WTC11 (cell line): ENCODE measurements around the gene KLHDC8A. TPM values are rescaled to one million over a fixed set of nuclear protein-coding genes. Genes with fewer than 3 reads are reported as not detected.
A peak's percentile ranks its signal among the peaks of the same experiment; 100 is the strongest.

ENCODE experiments used
- ATAC-seq: fragments of 200-7000 bp; cut with Tn5 transposase; 2 replicates; pipeline ENCODE4 v1.10.0; 2021; ENCODE audit warnings: mild to moderate bottlenecking, moderate library complexity
- CTCF ChIA-PET: fragments of 300-600 bp; sonication (Branson Sonifier 250); formaldehyde crosslinking; loops from one replicate; lab custom pipeline; 2021; ENCODE audit warnings: antibody characterized with exemption; lab: Charles Lee
- POLR2A ChIA-PET: fragments of 350-600 bp; sonication (Branson Sonifier 250); formaldehyde crosslinking; loops from one replicate; lab custom pipeline; 2021; ENCODE audit warnings: antibody characterized with exemption; lab: Charles Lee
- DNase-seq: peaks from one replicate; pipeline ENCODE4 v3.0.0; 2021; ENCODE audit warnings: low spot score
- H3K27ac Mint-ChIP-seq: 2 replicates; pipeline ENCODE4 v1.8.0; 2021; ENCODE audit warnings: mixed read lengths
- H3K27me3 Mint-ChIP-seq: 2 replicates; pipeline ENCODE4 v1.8.0; 2021; ENCODE audit warnings: low read depth, mild to moderate bottlenecking, moderate library complexity, mixed read lengths
- H3K36me3 Mint-ChIP-seq: 2 replicates; pipeline ENCODE4 v1.8.0; 2021; ENCODE audit warnings: mixed read lengths
- H3K4me1 Mint-ChIP-seq: 2 replicates; pipeline ENCODE4 v1.8.0; 2022; ENCODE audit warnings: mixed read lengths
- H3K4me3 Mint-ChIP-seq: 2 replicates; pipeline ENCODE4 v1.8.0; 2021; ENCODE audit warnings: mild to moderate bottlenecking, moderate library complexity, mixed read lengths
- H3K9me3 Mint-ChIP-seq: 2 replicates; pipeline ENCODE4 v1.8.0; 2021; ENCODE audit warnings: mixed read lengths
- EMX1 ChIP-seq: fragments of 250-450 bp; sonication (Bioruptor Pico); IDR thresholded peaks from 2 replicates; pipeline ENCODE4 v1.8.0; 2021; ENCODE audit warnings: mild to moderate bottlenecking
- FOXJ3 ChIP-seq: sonication (generic); formaldehyde crosslinking; IDR thresholded peaks from 2 replicates; pipeline ENCODE4 v1.9.0; 2021; ENCODE audit warnings: missing genetic modification reagents, mild to moderate bottlenecking, borderline replicate concordance
- FOXK1 ChIP-seq: sonication (generic); formaldehyde crosslinking; IDR thresholded peaks from 2 replicates; pipeline ENCODE4 v1.8.0; 2022; ENCODE audit warnings: mild to moderate bottlenecking, moderate library complexity, missing genetic modification reagents
- GTF2I ChIP-seq: fragments of 250-450 bp; sonication (Bioruptor Pico); conservative IDR thresholded peaks from 2 replicates; pipeline ENCODE4 v1.4.0; 2021; ENCODE audit warnings: mild to moderate bottlenecking
- JUN ChIP-seq: sonication (generic); formaldehyde crosslinking; IDR thresholded peaks from 2 replicates; pipeline ENCODE4 v1.8.0; 2023; ENCODE audit warnings: mild to moderate bottlenecking, missing genetic modification reagents
- MXD4 ChIP-seq: fragments of 250-450 bp; sonication (Bioruptor Pico); IDR thresholded peaks from 2 replicates; pipeline ENCODE4 v1.8.0; 2021; ENCODE audit warnings: mild to moderate bottlenecking, moderate library complexity, borderline replicate concordance
- MYBL2 ChIP-seq: sonication (generic); formaldehyde crosslinking; IDR thresholded peaks from 2 replicates; pipeline ENCODE4 v1.8.1; 2023; ENCODE audit warnings: mild to moderate bottlenecking, moderate library complexity, missing genetic modification reagents
- TEAD4 ChIP-seq: sonication (generic); formaldehyde crosslinking; IDR thresholded peaks from 2 replicates; pipeline ENCODE4 v1.8.0; 2022; ENCODE audit warnings: mild to moderate bottlenecking, missing genetic modification reagents
- ZNF219 ChIP-seq: sonication (generic); formaldehyde crosslinking; IDR thresholded peaks from 2 replicates; pipeline ENCODE4 v1.8.0; 2023; ENCODE audit warnings: missing genetic modification reagents, mild to moderate bottlenecking, borderline replicate concordance
- ZNF416 ChIP-seq: fragments of 250-450 bp; sonication (Bioruptor Pico); IDR thresholded peaks from 2 replicates; pipeline ENCODE4 v1.9.0; 2021; ENCODE audit warnings: mild to moderate bottlenecking, inconsistent platforms
- total RNA-seq: library from RNA; stranded (reverse); gene quantifications from 3 replicates; pipeline ENCODE4 v1.2.3, GENCODE V29; 2021
- TF ChIP-seq, protein P1 (sequence below): fragments of 250-450 bp; sonication (Bioruptor Pico); IDR thresholded peaks from 2 replicates; pipeline ENCODE4 v1.9.0; 2021; ENCODE audit warnings: mild to moderate bottlenecking, borderline replicate concordance
- TF ChIP-seq, protein P2 (sequence below): sonication (generic); formaldehyde crosslinking; IDR thresholded peaks from 2 replicates; pipeline ENCODE4 v1.8.1; 2022; ENCODE audit warnings: low read depth, missing genetic modification reagents, borderline replicate concordance
- TF ChIP-seq, protein P3 (sequence below): sonication (generic); formaldehyde crosslinking; IDR thresholded peaks from 2 replicates; pipeline ENCODE4 v1.8.1; 2023; ENCODE audit warnings: mild to moderate bottlenecking, missing genetic modification reagents, moderate library complexity
- TF ChIP-seq, protein P4 (sequence below): fragments of 200-600 bp; IDR thresholded peaks from 2 replicates; pipeline ENCODE4 v1.8.0; 2022; ENCODE audit warnings: antibody characterized with exemption

KLHDC8A gene
- total RNA-seq, 1 experiment from 2014 or later: 1.7 TPM

DNA sequence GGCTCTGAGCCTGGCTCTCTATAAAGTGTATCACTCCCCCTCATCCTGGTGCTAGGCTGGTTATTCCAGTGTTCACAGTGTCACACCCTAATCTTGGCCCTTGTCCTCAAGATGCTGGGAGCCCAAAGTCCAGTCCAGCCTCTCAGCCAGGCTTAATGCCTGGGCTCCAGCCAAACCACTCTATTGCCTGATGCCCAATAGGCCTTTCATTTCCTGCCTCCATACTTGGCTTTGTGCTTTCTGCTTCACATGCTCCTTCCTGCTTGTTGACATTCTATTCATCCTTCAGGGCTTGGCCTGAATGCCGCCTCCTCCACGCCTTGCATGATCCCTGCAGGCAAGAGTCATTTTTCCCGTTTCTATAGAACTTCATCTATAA lies 1.7 kb downstream of the KLHDC8A start:
- TF ChIP-seq ZNF416 (CRISPR knock-in tag): no peak
- TF ChIP-seq GTF2I (CRISPR knock-in tag): no peak
- no peak for TF ChIP-seq JUN
- TF ChIP-seq, protein P1, sequence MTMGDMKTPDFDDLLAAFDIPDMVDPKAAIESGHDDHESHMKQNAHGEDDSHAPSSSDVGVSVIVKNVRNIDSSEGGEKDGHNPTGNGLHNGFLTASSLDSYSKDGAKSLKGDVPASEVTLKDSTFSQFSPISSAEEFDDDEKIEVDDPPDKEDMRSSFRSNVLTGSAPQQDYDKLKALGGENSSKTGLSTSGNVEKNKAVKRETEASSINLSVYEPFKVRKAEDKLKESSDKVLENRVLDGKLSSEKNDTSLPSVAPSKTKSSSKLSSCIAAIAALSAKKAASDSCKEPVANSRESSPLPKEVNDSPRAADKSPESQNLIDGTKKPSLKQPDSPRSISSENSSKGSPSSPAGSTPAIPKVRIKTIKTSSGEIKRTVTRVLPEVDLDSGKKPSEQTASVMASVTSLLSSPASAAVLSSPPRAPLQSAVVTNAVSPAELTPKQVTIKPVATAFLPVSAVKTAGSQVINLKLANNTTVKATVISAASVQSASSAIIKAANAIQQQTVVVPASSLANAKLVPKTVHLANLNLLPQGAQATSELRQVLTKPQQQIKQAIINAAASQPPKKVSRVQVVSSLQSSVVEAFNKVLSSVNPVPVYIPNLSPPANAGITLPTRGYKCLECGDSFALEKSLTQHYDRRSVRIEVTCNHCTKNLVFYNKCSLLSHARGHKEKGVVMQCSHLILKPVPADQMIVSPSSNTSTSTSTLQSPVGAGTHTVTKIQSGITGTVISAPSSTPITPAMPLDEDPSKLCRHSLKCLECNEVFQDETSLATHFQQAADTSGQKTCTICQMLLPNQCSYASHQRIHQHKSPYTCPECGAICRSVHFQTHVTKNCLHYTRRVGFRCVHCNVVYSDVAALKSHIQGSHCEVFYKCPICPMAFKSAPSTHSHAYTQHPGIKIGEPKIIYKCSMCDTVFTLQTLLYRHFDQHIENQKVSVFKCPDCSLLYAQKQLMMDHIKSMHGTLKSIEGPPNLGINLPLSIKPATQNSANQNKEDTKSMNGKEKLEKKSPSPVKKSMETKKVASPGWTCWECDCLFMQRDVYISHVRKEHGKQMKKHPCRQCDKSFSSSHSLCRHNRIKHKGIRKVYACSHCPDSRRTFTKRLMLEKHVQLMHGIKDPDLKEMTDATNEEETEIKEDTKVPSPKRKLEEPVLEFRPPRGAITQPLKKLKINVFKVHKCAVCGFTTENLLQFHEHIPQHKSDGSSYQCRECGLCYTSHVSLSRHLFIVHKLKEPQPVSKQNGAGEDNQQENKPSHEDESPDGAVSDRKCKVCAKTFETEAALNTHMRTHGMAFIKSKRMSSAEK: no peak
- no peak for TF ChIP-seq MYBL2 (CRISPR knock-in tag)
- TF ChIP-seq FOXJ3 (CRISPR knock-in tag): no peak
- TF ChIP-seq, protein P2, sequence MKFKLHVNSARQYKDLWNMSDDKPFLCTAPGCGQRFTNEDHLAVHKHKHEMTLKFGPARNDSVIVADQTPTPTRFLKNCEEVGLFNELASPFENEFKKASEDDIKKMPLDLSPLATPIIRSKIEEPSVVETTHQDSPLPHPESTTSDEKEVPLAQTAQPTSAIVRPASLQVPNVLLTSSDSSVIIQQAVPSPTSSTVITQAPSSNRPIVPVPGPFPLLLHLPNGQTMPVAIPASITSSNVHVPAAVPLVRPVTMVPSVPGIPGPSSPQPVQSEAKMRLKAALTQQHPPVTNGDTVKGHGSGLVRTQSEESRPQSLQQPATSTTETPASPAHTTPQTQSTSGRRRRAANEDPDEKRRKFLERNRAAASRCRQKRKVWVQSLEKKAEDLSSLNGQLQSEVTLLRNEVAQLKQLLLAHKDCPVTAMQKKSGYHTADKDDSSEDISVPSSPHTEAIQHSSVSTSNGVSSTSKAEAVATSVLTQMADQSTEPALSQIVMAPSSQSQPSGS: no peak
- TF ChIP-seq MXD4: no peak
- TF ChIP-seq TEAD4: no peak
- Mint-ChIP-seq H3K27ac (no peak overlapping the region), H3K4me1 (peaks cover 74% of the 10 kb centered on the region), H3K4me3 (no peak overlapping the region), H3K36me3 (no peaks in the 10 kb centered on the region), H3K9me3 (no peaks in the 10 kb centered on the region), H3K27me3 (no peaks in the 10 kb centered on the region)
- CTCF ChIA-PET: interaction anchor here (1.3 to 8.4 kb wide), 16 partner anchors 10 to 304 kb away, joined by 5 to 122 read pairs (median 20); partner anchors contain the start of gene BLACAT1
- ATAC-seq: no peak
- DNase-seq: no peak
- POLR2A ChIA-PET: no interaction called here

DNA sequence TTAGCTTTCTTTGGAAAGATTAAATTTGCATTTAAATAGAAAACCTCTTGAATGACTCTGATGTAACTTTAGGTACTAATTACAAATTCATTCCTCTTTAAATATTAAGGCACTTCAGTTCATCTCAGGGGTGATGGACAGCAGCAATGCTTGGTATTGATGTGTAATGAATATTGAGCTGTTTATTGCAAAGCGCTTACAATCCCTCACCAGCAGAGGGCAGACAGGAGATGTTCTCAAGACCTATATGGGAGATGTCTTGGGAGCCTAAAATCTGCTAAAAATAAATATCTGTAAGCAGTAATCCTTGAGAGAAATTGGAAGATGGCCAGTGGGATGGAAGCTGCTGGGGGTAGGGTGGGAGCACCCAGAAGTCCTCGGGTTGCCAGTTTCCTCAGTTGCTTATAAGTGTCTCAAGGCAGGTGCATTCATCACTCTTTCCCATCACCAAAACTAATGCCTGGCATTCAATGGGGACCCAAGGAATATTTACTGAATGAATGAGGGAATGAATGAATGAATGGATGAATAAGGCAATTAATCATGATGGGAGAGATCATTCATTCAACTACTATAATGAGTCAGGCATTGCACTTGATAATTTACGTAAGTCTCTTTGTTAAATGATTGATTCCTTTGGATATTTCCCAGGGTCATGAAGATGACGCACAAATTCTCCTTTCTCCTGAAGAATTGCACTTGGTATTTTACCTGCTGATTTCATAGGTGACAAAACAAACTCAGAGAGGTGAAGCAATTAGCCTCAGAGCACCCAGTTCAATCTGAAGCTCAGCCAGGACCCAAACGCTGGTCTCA lies 2.3 kb downstream of the KLHDC8A start:
- Mint-ChIP-seq H3K4me3 (no peak overlapping the region), H3K27ac (no peak overlapping the region), H3K9me3 (no peaks in the 10 kb centered on the region), H3K27me3 (no peaks in the 10 kb centered on the region; the same call in 1 of the 2 replicates), H3K36me3 (no peaks in the 10 kb centered on the region), H3K4me1 (peaks cover 78% of the 10 kb centered on the region)
- ATAC-seq (no peak), DNase-seq (peak; percentile 68)
- TF ChIP-seq, protein P3, sequence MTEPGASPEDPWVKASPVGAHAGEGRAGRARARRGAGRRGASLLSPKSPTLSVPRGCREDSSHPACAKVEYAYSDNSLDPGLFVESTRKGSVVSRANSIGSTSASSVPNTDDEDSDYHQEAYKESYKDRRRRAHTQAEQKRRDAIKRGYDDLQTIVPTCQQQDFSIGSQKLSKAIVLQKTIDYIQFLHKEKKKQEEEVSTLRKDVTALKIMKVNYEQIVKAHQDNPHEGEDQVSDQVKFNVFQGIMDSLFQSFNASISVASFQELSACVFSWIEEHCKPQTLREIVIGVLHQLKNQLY (CRISPR knock-in tag): no peak
- TF ChIP-seq EMX1 (CRISPR knock-in tag) (no peak), FOXK1 (CRISPR knock-in tag) (no peak), ZNF219 (CRISPR knock-in tag) (no peak)
- TF ChIP-seq, protein P4, sequence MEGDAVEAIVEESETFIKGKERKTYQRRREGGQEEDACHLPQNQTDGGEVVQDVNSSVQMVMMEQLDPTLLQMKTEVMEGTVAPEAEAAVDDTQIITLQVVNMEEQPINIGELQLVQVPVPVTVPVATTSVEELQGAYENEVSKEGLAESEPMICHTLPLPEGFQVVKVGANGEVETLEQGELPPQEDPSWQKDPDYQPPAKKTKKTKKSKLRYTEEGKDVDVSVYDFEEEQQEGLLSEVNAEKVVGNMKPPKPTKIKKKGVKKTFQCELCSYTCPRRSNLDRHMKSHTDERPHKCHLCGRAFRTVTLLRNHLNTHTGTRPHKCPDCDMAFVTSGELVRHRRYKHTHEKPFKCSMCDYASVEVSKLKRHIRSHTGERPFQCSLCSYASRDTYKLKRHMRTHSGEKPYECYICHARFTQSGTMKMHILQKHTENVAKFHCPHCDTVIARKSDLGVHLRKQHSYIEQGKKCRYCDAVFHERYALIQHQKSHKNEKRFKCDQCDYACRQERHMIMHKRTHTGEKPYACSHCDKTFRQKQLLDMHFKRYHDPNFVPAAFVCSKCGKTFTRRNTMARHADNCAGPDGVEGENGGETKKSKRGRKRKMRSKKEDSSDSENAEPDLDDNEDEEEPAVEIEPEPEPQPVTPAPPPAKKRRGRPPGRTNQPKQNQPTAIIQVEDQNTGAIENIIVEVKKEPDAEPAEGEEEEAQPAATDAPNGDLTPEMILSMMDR: peak; percentile 83
- CTCF ChIA-PET: interaction anchor here (0.6 to 8.4 kb wide), 79 partner anchors 9 to 495 kb away, joined by 3 to 122 read pairs (median 6); partner anchors contain the start of genes BLACAT1, CDK18, LEMD1 and NUAK2
- POLR2A ChIA-PET: interaction anchor here (0.5 kb wide), 1 partner anchor 19 kb away, joined by 3 read pairs; no protein-coding TSS in a partner anchor
